Measurements from ENCODE around the gene SIPA1.
"Not testable (repeated sequence)": the region's sequence is repeated elsewhere in the genome, so short reads cannot be mapped to it uniquely, and the experiment has no call there.

SIPA1 gene

DNA sequence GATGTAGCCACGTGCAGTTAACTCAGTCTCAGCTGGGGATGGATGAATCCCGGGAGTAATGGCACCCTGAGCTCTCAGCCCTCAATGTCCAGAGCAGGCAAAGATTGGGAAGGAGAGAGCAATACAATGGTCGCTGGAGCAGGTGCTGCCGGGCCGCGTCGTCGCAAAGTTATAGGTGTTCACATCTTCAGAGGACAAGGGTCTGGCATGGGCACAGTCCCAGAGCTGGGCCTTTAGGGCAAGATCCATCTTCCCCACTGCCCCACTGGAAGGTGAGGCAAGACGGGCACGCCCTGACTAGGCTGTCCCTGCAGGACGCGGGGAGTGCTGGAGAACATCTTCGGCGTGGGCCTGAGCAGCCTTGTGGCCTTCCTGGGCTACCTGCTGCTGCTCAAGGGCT, 14.7 kb upstream of the SIPA1 start:
- no peak for DNase-seq (ENCODE audit: low read depth, low spot score)

DNA sequence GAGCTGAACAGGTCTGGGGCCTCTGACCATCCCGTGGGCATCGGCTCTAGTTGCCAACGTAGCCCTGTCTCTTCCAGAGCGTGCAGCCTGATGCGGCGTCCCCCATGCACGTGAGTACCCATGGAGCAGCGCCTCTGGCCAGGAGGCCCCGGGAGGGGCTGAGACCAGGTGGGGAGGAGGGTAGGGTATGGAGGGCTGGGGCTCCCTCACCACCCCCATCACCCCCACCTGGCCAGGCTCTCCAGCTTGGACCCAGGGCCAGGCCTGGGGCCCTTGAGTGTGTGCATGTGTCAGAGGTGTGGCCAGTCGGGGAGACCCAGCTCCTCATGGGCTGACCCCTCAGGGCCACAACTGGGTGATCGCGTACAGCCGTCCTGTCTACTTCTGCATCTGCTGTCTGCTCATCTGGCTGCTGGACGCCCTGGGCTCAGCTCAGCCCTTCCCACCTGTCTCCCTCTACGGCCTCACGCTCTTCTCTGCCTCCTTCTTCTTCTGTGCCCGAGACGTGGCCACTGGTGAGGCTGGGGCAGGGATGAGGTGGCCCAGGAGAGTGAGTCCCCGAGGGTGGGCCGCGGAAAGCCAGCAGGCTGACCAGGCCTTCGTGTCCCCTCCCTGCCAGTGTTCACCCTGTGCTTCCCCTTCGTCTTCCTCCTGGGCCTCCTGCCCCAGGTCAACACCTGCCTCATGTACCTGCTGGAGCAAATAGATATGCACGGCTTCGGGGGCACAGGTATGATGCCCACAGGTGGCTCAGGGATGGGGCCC, 13.9 kb upstream of the SIPA1 start:
- no peak for DNase-seq (ENCODE audit: low read depth, low spot score)

DNA sequence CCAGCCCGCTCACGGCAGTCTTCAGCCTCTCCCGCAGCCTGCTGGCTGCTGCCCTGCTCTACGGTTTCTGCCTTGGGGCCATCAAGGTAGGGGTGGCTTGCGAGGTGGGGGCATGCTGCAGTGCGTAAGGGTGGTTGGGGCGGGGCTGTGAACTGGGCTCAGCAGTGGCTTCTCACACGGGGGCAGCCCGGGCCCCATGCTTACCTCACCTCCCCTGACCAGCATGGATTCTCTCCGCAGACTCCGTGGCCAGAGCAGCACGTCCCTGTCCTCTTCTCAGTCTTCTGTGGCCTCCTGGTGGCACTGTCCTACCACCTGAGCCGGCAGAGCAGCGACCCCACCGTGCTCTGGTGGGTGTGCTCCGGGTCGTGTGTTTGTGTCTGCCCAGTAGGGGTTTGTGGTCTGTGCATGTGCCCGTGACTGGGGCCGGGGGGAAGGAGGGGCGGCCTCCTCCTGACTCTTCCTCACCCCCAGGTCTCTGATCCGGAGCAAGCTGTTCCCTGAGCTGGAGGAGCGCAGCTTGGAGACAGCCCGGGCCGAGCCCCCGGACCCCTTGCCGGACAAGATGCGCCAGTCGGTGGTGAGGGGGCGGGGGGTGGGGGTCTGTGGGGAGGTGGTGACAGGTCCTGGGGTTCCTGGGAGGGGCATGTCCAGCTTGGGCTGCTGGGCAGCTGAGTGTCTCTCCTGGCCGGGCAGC, 12.8 kb upstream of the SIPA1 start:
- no peak for DNase-seq (ENCODE audit: low read depth, low spot score)

DNA sequence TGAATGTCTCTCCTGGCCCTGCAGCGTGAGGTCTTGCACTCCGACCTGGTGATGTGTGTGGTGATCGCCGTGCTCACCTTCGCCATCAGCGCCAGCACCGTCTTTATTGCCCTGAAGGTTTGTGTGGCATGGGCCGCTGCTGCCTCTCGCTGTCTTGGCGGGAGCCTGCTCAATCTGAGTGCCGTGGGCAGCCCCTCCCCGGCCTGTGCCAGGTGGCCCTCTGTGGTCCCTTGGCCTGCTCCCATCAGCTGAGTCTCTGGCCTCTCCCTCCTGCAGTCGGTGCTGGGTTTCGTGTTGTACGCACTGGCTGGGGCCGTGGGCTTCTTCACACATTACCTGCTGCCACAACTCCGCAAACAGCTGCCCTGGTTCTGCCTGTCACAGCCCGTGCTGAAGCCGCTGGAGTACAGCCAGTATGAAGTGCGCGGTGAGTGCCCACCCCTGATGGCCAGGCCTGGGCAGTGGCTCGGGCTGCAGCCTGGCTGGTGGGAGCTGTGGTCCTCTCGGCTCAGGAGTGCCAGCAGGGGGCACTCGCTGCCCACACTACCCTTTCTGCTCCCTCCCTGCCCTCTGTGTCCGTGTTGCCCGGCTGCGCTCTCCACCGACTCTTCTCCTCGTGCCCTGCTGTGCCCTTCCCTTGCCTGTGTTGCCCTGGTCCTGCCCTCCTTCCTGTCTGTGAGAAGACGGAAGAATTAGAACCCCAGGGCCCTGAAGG, 12.1 kb upstream of the SIPA1 start:
- no peak for DNase-seq (ENCODE audit: low read depth, low spot score)

DNA sequence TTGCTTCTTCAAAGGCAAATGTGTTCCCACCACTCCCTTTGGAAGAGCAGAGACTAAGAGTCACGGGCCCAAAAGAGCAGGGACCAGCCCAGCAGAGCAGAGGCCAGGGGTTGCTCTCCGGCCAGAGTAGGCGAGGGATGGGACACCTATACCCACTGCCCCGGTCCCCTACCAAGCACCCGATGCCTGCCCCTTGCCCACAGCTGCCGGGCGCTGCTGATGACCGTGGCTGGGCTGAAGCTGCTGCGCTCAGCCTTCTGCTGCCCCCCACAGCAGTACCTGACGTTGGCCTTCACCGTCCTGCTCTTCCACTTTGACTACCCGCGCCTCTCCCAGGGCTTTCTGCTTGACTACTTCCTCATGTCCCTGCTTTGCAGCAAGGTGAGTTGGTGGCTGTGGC, 10.7 kb upstream of the SIPA1 start:
- no peak for DNase-seq (ENCODE audit: low read depth, low spot score)

DNA sequence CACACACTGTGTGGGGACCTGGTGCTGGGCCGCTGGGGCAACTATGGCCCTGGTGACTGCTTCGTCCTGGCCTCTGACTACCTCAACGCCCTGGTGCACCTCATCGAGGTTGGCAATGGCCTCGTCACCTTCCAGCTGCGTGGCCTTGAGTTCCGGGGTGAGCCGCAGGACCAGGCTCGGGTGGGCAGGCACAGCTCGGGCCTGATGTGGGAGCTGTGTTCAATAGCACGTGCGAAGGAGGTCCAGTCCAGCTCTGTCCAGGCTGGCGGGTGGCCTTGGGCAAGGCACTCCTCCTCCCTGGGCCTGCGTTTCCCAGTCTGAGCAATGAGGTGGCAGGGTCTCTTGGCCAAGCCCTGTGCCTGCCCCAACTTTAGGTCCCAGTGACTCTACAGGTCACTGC, 8.3 kb upstream of the SIPA1 start:
- no peak for DNase-seq (ENCODE audit: low read depth, low spot score)

DNA sequence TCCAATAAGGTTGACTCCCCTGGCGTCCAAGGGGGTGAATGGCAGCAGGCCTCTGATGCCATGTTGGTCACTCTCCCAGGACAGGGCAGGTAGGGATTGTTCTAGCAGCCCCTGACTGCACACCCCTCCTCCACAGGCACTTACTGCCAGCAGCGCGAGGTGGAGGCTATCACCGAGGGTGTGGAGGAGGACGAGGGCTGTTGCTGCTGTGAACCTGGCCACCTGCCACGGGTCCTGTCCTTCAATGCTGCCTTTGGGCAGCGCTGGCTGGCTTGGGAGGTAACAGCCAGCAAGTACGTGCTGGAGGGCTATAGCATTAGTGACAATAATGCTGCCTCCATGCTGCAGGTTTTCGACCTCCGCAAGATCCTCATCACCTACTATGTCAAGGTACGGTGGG, 7.7 kb upstream of the SIPA1 start:
- DNase-seq (ENCODE audit: low read depth, low spot score): no peak

DNA sequence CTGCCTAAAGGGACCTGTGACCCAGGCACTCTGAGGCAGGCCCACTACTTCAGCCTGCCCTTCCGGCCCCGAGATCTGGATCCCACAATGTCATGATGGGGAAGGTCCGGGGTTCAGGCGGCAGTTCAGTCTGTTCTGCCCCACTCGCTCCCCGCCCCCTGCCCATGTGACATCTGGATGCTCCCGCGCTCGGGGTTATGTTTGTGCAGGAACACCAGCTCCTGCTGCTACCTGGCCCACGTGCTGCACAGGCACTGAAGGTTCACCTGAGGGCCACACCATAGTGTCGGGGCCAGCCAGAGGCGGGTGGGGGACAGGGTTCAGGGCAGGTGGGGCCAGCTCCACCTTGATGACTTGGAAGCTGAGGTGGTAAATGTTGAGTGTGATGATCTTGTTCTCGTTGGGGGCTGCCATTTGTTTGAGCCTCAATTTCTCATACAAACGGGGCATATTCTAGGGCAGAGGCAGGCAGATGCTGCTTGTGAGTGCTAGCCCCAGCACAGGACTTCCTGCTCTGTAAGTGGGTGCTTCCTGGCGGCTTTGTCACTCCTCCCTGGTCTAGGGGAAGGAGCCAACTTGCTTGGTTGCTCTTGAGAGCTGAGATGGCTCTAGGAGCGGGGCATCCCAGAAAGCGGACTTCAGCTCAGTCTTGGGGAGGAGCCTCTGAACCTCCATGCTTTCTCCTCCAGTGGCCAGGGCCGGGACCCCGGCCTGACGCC, 4.4 kb upstream of the SIPA1 start:
- DNase-seq (ENCODE audit: low read depth, low spot score): no peak

DNA sequence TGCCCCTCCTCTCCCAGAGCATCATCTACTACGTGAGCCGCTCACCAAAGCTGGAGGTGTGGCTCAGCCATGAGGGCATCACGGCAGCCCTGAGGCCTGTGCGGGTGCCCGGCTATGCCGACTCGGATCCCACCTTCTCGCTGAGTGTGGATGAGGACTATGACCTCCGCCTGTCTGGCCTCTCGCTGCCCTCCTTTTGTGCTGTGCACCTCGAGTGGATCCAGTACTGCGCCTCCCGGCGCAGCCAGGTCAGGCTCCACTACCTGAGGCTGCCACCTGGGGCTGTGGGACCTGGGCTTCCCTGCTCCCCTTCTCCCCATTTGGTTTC, 3.8 kb upstream of the SIPA1 start:
- no peak for DNase-seq (ENCODE audit: low read depth, low spot score)

DNA sequence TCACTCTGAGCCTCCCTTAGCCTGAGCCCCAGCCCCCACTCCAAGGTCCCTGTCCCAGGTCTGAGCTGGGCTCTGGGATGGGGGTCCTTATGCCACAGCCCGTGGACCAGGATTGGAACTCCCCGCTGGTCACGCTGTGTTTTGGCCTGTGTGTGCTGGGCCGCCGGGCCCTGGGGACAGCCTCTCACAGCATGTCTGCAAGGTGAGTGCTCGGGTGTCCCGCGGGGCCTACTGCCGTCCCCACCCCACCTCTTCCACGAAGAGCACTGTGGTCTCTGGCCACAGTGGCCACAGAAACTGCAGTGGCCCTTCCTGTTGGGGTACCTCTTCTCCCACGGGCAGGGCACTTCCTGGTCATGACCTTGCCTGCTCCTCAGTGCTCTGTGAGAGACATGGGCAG, 3.5 kb upstream of the SIPA1 start:
- DNase-seq (ENCODE audit: low read depth, low spot score): no peak

DNA sequence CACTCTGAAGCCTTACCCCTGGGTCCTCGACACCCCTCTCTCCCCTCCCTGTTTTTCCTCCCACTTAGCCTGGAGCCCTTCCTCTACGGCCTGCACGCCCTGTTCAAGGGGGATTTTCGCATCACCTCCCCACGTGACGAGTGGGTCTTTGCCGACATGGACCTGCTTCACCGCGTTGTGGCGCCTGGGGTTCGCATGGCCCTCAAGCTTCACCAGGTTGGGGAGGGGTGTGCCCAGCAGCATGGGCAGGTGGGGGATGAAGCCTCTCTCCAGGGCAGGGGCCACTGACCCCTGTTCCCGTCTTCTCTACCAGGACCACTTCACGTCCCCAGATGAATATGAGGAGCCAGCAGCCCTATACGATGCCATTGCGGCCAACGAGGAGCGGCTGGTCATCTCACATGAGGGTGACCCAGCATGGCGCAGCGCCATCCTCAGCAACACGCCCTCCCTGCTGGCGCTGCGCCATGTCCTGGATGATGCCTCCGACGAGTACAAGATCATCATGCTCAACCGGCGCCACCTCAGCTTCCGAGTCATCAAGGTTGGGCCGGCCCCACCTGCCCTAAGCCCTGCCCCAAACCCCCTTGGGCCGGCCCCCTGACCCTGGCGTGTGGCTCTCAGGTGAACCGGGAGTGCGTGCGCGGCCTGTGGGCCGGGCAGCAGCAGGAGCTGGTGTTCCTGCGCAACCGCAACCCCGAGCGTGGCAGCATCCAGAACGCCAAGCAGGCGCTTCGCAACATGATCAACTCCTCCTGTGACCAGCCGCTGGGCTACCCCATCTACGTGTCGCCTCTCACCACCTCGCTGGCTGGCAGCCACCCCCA, 2.8 kb upstream of the SIPA1 start:
- no peak for DNase-seq (ENCODE audit: low read depth, low spot score)

DNA sequence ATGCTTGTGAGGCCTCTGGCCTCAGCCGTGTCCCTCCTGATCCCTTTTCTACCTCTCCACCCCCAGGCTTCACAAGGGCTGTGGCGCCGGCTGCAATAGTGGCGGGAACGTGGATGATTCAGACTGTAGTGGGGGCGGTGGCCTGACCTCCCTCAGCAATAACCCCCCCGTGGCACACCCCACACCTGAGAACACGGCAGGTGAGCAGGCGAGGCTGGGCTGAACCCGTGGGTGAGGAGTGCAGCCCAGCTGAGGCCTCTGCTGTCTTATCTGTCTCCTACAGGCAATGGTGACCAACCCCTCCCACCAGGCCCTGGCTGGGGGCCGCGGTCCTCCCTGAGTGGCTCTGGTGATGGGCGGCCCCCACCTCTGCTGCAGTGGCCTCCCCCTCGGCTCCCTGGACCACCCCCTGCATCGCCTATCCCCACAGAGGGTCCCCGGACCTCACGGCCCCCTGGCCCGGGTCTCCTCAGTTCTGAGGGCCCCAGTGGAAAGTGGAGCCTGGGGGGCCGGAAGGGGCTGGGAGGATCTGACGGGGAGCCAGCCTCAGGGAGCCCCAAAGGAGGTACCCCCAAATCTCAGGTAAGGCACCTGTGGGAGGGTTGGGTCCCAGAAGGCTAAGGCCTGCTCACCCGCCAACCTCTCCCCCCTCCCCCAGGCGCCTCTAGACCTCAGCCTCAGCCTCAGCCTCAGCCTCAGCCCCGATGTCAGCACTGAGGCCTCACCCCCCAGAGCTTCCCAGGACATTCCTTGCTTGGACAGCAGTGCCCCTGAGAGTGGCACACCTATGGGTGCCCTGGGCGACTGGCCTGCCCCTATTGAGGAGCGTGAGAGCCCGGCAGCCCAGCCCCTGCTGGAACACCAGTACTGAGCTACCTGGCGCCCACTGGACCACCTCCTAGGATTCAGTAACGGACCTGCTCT, 1.5 kb upstream of the SIPA1 start:
- no peak for DNase-seq (ENCODE audit: low read depth, low spot score)

DNA sequence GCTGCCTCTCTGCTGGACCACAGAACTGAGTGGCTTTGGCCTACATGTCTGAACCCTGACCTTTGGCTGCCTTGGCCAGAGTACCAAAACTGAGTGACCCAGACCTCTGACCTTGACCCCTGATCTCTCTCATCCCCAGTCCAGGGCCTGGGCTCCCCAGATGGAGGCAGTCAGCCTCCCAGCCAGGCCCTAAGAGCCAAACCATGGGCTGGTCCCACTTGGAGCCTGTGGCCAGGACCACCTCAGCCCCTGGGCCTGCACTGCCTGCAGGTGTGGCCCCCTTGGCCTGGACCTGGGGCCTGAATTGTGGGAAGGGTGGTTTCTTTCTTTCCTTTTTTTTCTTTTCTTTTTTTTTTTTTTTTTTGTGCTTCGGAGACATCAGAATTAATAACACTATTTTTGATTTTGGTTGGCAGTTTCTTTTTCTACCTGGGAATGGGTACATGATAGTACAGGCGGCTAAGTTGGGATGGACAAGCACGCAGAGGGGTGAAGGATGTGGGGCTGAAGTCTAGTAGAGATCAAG, 806 bp upstream of the SIPA1 start:
- DNase-seq (ENCODE audit: low read depth, low spot score): no peak

DNA sequence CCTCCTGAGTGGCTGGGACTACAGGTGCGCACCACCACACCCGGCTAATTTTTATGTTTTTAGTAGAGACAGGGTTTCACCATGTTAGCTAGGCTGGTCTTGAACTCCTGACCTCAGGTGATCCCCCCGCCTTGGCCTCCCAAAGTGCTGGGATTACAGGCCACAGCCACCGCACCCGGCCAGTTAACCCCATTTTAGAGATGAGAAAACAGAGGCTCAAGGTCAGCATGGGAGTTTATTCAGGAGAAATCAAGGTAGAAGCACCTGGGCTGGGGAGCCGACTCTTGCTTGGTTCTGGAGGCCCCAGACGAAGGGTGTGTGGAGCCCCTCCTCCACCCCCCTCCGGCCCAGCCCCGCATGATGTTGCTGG, 1.3 kb downstream of the SIPA1 start:
- not testable (repeated sequence) for DNase-seq (ENCODE audit: low read depth, low spot score)

DNA sequence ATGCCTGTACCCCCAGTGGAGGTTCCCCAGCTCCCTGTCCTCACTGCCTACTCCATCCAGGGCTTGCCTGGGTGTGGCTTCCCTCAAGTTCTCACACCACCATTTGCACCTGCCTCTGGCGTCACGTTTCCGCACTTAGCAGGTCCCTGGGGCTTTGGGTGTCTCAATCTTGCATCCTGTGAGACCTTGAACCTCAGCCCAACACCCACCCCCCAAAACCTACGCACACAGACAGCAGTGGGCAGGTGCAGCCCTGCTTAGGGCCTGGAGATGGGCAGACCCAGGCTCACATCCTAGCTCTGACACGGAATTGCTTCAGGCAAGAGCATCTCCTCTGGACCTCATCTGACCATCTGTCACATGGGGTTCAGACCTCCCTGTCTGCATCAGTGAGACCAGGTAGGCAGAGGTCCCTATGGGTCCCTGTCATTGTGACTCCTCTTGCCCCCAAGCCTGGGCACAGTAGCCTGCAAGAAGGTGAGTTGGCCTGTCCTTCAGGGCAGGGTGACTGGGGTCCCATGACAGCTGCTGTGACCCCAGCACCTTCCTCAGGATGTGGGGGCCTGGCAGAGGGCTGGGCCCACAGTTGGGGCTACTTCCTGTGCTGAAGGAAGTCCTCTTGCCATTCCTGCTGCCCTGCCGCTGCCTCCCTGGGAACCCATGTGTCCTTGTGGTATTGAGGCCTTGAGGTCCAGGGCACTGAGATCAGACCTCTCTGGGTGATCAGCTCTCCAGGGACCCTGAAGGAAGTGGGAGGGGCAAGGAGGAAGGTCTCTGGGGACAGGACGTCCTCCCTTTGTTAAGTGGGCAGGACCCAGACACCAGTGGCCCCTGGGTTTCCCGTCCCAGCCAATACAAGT, 2.0 kb downstream of the SIPA1 start:
- no peak for DNase-seq (ENCODE audit: low read depth, low spot score)

DNA sequence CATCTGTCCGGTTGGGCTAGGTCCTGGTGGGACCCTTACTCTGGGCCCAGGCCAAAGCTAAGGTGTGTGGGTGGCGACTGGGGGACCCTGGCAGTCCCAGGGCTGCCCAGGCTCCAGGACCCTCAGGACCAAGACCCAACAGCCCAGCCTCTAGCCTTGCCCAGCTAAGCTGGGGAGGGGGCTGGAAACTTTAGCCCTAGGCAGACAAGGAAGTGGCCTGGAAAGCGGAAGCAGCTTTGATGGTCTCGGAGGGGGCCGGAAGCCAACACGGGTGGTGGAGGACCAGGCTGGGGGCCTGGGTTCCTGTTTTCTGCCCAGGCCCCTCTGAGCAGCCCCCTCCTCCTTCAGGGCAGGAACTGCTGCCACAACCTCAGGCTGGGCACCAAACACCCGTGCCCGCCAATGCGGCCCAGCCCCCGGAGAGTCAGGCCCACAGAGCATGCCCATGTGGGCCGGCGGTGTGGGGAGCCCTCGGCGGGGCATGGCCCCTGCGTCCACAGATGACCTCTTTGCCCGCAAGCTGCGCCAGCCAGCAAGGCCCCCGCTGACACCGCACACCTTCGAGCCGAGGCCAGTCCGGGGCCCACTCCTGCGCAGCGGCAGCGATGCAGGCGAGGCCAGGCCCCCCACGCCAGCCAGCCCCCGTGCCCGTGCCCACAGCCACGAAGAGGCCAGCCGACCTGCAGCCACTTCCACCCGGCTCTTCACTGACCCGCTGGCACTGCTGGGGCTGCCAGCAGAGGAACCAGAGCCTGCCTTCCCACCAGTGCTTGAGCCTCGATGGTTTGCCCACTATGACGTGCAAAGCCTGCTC, 2.8 kb downstream of the SIPA1 start:
- DNase-seq (ENCODE audit: low read depth, low spot score): no peak

DNA sequence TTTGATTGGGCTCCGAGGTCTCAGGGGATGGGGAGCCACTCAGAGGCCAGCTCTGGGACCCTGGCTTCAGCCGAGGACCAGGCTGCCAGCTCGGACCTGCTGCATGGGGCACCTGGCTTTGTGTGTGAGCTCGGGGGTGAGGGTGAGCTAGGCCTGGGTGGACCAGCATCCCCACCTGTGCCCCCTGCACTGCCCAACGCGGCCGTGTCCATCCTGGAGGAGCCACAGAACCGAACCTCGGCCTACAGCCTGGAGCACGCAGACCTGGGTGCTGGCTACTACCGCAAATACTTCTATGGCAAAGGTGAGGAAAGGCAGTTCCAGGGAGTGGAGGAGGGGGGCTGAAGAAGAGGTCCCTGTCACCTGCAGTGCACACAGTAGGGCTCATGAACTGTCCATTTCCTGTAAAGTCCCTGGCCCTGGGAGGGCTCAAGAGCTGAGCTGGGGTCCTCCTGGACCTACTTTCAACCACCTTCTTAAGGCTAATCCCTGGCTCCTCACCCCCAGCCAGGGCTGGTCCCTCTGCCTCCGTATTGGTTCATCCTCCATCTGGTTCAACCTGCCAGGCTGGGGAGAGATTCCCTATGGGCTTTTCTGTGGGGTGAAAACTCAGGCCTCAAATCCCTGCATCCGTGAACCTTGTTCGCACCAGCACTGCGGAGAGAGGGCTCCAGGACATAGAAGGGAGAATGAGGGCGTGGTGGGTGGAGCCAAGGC, 3.6 kb downstream of the SIPA1 start:
- no peak for DNase-seq (ENCODE audit: low read depth, low spot score)

Measured in iPS DF 19.7 (cell line).